Stimulated activated CD4-positive, alpha-beta T cell treated with anti-CD3 and anti-CD28 coated beads, Interleukin-15, amount 100 ng/mL, for 48 hours (primary cell): Measurements from ENCODE around the gene GIMAP4.
"Not testable (repeated sequence)": the region's sequence is repeated elsewhere in the genome, so short reads cannot be mapped to it uniquely, and the experiment has no call there.

Source experiments
- DNase-seq, 2 donors: peaks; one replicate each; pipeline ENCODE4 v3.0.0-alpha.2; 2020; ENCODE audit warnings: low read depth in 2 of 2

Gene GIMAP4

DNA sequence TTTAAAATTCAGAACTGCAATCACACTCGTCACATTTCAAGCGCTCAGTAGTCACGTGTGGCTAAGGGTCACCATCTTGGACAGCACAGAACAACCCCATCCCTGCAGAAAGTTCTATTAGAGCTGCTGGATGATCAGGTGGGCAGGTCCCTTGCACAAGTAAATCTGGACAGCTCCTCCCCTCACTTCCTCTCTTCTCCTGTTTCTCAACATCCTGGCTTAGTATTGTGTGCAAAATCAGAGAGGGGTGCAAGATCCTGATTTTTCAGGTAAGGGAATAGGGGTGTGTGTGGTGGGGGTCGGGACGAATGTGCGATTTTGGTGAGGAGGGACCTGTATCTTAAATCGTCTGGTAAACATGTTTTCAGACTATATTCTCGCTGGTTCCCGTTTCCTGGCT lies at the start of gene GIMAP4:
GIMAP4 (plus strand) TSS at position 222 of the 400 bp plus-strand sequence. CDS start 2,512 bp downstream, outside the sequence.
- no peak for DNase-seq

DNA sequence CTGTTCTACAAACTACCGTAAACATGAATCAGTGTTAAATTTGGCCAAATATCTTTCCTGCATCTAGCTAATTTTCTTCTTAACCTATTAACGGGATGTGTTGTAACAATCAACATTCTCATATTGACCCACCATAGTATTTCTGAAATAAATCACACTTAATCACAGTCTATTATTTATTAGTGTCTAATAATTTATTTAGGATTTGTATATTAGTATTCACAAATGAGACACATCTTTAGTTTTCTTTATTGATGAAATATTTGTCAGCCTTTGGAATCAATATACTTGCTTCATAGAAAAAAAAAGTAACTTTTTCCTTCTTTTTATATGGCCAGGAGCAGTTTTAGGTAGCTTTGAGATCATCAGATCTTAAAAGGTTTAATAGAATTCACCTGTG lies 47.9 kb upstream of the GIMAP4 start:
- no peak for DNase-seq

DNA sequence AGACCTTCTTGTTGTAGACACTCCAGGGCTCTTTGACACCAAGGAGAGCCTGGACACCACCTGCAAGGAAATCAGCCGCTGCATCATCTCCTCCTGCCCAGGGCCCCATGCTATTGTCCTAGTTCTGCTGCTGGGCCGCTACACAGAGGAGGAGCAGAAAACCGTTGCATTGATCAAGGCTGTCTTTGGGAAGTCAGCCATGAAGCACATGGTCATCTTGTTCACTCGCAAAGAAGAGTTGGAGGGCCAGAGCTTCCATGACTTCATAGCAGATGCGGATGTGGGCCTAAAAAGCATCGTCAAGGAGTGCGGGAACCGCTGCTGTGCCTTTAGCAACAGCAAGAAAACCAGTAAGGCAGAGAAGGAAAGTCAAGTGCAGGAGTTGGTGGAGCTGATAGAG lies 47.0 kb upstream of the GIMAP4 start:
- DNase-seq, result no peak

DNA sequence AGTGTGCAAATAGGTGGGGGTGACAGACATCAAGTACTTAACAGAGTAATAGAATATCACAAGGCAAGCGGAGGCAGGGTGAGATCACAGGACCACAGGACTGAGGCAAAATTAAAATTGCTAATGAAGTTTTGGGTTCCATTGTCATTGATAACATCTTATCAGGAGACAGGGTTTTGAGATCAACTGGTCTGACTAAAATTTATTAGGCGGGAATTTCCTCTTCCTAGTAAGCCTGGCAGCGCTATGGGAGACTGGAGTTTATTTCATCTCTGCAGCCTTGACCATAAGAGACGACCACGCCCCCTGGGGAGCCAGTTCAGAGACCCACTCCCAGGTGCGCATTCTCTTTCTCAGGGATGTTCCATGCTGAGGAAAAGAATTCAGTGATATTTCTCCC lies 44.3 kb upstream of the GIMAP4 start:
- DNase-seq, result not testable (repeated sequence)

DNA sequence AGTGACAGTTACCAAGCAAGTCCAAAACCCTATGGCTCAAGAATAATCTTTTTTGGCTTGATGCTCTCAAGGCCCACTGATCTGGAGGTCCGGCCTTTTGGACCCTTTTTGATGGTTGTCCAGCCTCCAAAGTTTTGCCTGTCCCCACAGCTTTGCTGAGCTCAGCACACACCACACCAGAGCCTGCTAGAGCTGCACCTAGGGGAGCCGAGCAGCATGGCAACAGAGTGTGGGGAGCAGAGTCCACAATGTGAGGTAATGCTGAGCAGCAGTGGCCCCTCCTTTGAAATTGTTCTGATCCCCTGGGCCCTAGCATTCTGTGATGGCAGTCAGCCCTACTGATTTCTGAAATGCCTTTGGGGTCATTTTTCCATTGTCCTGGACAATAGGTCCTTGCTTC lies 43.2 kb upstream of the GIMAP4 start:
- DNase-seq, result no peak

DNA sequence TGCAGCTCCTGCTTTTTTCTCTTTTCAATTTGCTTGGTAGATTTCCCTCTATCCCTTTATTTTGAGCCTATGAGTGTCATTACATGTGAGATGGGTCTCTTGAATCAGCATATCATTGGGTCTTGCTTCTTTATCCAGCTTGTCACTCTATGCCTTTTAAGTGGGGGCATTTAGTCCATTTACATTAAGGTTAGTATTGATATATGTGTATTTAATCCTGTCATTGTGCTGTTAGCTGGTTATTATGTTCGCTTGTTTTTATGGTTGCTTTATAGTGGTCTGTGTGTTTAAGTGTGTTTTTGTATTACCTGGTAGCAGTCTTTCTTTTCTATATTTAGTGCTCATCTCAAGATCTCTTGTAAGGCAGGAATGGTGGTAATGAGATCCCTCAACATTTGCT lies 35.5 kb upstream of the GIMAP4 start:
- no peak for DNase-seq

DNA sequence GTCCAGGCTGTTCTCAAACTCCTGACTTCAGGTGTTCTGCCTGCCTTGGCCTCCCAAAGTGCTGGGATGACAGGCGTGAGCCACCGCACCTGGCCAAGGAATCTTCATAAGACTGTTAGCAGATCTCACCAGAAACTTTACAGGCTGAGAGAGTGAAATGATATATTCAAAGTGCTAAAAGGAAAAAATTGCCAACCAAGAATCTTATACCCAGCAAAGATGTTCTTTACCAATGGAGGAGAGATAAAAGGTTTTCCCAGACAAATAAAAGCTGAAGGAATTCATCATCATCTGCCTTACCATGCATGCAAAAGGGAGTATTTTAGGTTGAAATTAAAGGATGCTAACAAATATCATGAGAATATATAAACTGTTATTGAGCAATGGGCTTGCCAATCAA lies 28.9 kb upstream of the GIMAP4 start:
- no peak for DNase-seq

GRCh38 chr7:150553163-150553562 lies 14.0 kb upstream of the GIMAP4 start:
- no peak for DNase-seq

DNA sequence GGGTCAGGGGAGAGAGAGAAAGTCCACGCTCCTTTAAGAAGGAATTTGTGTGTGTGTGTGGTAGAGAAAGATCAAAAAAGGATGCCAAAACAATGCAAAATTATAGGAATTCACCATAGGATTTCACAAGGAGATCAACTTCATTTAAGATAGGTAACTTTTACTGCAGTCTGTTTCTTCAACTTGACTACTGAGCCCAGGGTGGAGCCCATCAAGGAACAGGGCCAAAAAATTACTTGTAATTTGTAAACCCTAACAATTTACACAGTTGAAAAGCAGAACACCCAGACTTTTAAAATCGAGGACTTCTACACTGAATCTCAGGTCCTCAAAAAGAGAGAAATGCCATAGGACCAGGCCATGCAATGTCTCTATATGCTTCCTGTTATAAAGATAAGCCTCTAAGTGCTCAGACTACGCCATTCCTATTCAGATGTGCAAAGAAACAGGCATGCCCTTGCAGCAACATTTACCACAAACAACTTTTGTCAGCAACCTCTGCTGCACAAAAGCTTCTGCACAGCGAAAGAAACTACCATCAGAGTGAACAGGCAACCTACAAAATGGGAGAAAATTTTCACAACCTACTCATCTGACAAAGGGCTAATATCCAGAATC lies 10.6 kb upstream of the GIMAP4 start:
- no peak for DNase-seq

GRCh38 chr7:150560486-150560885 lies 6.7 kb upstream of the GIMAP4 start:
- DNase-seq, result no peak

- no peak for DNase-seq
These were observed 4.3 kb upstream of the GIMAP4 start for GRCh38 chr7:150562919-150563318.

- DNase-seq, result no peak
These were observed 3.2 kb upstream of the GIMAP4 start for GRCh38 chr7:150564006-150564405.

- DNase-seq, result no peak
These were observed 2.6 kb upstream of the GIMAP4 start for GRCh38 chr7:150564566-150564965.

GRCh38 chr7:150565239-150565638 lies 2.0 kb upstream of the GIMAP4 start:
- DNase-seq, result no peak

DNA sequence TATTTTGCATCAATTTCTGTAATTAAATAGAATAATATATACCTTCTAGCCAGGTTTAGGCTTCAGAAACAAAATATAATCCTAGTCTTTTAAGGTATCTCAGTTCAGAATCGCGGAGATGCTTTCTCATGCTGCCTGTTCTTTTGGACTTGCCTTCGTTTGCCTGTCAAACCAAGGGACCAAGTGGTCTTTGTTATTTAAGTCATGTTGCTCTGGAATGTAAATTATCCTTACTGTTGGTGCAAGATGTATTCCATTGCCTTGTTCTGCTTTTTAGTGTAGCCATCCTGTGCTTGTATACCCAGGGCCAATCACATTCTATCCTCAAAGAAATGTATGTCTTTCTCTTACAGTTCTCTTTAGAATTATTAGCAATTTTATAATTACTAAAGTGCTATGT lies 1.1 kb upstream of the GIMAP4 start:
- DNase-seq, result no peak

- DNase-seq, result no peak
These were observed 618 bp upstream of the GIMAP4 start for GRCh38 chr7:150566572-150566971.

DNA sequence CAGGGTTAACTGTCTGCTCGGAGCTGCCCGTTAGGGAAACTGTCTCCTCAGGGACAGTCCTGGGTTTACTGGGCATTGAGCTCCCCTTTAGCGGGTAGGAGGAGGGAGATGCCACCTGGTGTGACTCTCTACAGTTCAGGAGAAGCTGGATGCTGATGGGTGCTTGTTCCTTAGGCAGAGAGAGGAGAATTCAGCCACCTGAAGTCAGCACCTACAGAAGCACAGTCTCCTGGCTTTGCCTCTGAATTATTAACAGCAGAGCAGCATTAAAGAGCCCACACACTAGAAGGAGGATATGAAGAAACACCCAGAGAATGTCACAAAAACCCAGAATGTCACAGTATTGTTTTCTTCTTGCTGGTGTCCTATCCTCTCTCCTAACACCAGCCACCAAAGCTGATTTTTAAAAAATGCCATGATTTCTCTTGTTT lies 696 bp downstream of the GIMAP4 start:
- no peak for DNase-seq

GRCh38 chr7:150568714-150569113 lies 1.5 kb downstream of the GIMAP4 start:
- no peak for DNase-seq

DNA sequence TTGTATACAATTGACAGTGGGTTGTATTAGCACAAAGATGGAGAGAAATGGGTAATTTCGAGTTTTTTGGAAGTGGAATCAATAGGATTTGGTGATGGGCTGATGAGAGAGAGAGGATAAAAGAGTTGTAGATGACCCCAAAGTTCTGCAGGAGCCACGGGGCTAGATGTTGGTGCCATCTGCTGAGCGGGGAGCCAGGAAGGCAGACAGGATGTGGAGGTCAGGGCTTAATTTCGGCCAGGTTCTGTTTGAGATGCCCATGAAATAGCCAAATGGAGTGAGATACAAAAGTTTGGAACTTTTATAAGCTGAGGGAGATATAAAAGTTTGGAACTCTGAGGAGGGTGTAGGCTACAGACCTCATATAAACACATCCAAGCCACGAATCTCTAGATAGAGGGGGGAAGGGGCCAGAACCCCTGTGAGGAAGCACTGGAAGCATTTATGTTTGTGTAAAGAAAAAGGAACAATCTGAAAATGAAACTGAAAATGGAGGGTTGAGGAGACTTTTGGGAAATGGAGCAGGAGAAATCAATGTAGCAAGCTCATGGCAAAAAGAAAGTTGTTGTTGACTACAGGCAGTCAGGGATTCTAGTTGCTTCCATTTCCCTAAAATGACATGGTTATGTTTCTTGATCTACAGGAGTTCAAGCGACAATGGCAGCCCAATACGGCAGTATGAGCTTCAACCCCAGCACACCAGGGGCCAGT lies 2.2 kb downstream of the GIMAP4 start:
- DNase-seq, result no peak

GRCh38 chr7:150570556-150571465 lies 3.6 kb downstream of the GIMAP4 start:
- DNase-seq, result no peak

- no peak for DNase-seq
These were observed 5.3 kb downstream of the GIMAP4 start for GRCh38 chr7:150572496-150572895.

DNA sequence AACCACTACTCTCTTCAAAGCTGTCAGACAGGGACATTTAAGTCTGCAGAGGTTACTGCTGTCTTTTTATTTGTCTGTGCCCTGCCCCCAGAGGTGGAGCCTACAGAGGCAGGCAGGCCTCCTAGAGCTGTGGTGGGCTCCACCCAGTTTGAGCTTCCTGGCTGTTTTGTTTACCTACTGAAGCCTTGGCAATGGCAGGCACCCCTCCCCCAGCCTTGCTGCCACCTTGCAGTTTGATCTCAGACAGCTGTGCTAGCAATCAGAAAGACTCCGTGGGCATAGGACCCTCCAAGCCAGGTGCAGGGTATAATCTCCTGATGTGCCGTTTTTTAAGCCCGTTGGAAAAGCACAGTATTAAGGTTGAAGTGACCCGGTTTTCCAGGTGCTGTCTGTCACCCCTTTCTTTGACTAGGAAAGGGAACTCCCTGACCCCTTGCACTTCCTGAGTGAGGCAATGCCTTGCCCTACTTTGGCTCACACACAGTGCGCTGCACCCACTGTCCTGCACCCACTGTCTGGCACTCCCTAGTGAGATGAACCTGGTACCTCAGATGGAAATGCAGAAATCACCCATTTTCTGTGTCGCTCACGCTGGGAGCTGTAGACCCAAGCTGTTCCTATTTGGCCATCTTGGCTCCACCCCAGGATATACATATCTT lies 12.9 kb downstream of the GIMAP4 start:
- not testable (repeated sequence) for DNase-seq
